ENCODE data around the gene CNTNAP2.

CNTNAP2 gene

DNA sequence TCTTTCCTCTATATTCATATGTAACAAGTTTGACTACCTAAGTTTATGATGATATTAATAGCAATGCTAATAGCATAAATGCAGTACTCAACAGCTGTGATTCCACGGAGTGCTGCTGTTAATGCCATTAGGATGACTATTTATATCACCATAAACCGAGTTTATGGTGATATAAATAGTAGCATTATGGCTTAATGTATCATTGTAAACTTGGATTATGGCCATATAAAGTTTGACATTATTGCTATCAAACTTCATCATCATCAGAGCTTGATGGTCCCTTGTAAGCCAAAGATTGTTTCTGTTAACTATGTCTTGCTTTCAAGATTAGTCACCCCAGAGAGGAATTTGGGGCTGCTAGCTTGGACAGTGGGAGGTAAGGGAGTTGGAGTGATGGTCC is 1861.6 kb downstream of the CNTNAP2 start:
- H3K4me1 ChIP-seq (ENCODE audit: insufficient read depth, low read length): no peaks in the 10 kb centered on the region
- no peaks in the 10 kb centered on the region for H3K36me3 ChIP-seq (ENCODE audit: insufficient read depth, low read length)
- H3K4me2 ChIP-seq (ENCODE audit: insufficient read depth, low read length): no peak overlapping the region
- DNase-seq: no peak
- H2AFZ ChIP-seq (ENCODE audit: low read depth, low read length): no peak overlapping the region
- no peaks in the 10 kb centered on the region for H3K79me2 ChIP-seq (ENCODE audit: insufficient read depth, low read length)
- H4K20me1 ChIP-seq (ENCODE audit: insufficient read depth, low read length): no peaks in the 10 kb centered on the region
- no peaks in the 10 kb centered on the region for H3K27me3 ChIP-seq (ENCODE audit: insufficient read depth, low read length, poor library complexity)
- H3K9ac ChIP-seq (ENCODE audit: low read depth, low read length): no peak overlapping the region
- H3K27ac ChIP-seq (ENCODE audit: low read length): no peak overlapping the region
- ATAC-seq (ENCODE audit: insufficient read depth, low read depth): no peak
- H3K4me3 ChIP-seq (ENCODE audit: low read depth in 1 of 2, low read length in 2 of 2): no peak overlapping the region
- no peaks in the 10 kb centered on the region for H3K9me3 ChIP-seq (ENCODE audit: insufficient read depth, low read length, severe bottlenecking)
- TF ChIP-seq, protein P1, sequence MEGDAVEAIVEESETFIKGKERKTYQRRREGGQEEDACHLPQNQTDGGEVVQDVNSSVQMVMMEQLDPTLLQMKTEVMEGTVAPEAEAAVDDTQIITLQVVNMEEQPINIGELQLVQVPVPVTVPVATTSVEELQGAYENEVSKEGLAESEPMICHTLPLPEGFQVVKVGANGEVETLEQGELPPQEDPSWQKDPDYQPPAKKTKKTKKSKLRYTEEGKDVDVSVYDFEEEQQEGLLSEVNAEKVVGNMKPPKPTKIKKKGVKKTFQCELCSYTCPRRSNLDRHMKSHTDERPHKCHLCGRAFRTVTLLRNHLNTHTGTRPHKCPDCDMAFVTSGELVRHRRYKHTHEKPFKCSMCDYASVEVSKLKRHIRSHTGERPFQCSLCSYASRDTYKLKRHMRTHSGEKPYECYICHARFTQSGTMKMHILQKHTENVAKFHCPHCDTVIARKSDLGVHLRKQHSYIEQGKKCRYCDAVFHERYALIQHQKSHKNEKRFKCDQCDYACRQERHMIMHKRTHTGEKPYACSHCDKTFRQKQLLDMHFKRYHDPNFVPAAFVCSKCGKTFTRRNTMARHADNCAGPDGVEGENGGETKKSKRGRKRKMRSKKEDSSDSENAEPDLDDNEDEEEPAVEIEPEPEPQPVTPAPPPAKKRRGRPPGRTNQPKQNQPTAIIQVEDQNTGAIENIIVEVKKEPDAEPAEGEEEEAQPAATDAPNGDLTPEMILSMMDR (IDR thresholded peaks at IDR 0.05; ENCODE audit: borderline replicate concordance, extremely low read depth, low read length, poor library complexity, severe bottlenecking): no peak
- no peak for TF ChIP-seq EZH2 (IDR thresholded peaks at IDR 0.05; ENCODE audit: borderline replicate concordance, low read depth, low read length, severe bottlenecking)

DNA sequence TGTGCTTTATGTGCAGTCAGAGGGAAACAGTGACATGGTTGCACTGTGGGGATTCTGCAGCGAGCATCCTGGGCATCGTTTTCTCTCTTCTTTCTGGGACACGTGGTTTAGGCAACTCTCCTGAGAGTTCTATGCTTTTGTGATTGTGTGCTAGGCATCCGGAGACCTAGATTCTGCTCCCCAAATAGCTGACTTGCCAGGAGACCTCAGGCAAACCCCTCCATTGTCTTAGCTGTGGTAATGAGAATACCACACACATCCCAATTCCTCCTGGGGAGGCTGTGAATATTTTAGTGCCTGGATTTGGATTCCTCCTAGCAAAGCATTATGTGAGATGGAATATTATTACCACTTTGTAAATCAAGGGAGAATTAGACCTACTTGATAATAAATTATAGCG is 1862.0 kb downstream of the CNTNAP2 start:
- Histone ChIP-seq H4K20me1 (ENCODE audit: insufficient read depth, low read length) (no peaks in the 10 kb centered on the region), H3K4me2 (ENCODE audit: insufficient read depth, low read length) (no peak overlapping the region), H3K9me3 (ENCODE audit: insufficient read depth, low read length, severe bottlenecking) (no peaks in the 10 kb centered on the region), H3K4me3 (ENCODE audit: low read depth in 1 of 2, low read length in 2 of 2) (no peak overlapping the region), H3K27me3 (ENCODE audit: insufficient read depth, low read length, poor library complexity) (no peaks in the 10 kb centered on the region), H3K9ac (ENCODE audit: low read depth, low read length) (no peak overlapping the region), H3K36me3 (ENCODE audit: insufficient read depth, low read length) (no peaks in the 10 kb centered on the region), H2AFZ (ENCODE audit: low read depth, low read length) (no peak overlapping the region), H3K4me1 (ENCODE audit: insufficient read depth, low read length) (no peaks in the 10 kb centered on the region), H3K79me2 (ENCODE audit: insufficient read depth, low read length) (no peaks in the 10 kb centered on the region), H3K27ac (ENCODE audit: low read length) (no peak overlapping the region)
- ATAC-seq (ENCODE audit: insufficient read depth, low read depth) (no peak), DNase-seq (no peak)
- TF ChIP-seq, protein P1 (IDR thresholded peaks at IDR 0.05; ENCODE audit: borderline replicate concordance, extremely low read depth, low read length, poor library complexity, severe bottlenecking): no peak
- no peak for TF ChIP-seq EZH2 (IDR thresholded peaks at IDR 0.05; ENCODE audit: borderline replicate concordance, low read depth, low read length, severe bottlenecking)

DNA sequence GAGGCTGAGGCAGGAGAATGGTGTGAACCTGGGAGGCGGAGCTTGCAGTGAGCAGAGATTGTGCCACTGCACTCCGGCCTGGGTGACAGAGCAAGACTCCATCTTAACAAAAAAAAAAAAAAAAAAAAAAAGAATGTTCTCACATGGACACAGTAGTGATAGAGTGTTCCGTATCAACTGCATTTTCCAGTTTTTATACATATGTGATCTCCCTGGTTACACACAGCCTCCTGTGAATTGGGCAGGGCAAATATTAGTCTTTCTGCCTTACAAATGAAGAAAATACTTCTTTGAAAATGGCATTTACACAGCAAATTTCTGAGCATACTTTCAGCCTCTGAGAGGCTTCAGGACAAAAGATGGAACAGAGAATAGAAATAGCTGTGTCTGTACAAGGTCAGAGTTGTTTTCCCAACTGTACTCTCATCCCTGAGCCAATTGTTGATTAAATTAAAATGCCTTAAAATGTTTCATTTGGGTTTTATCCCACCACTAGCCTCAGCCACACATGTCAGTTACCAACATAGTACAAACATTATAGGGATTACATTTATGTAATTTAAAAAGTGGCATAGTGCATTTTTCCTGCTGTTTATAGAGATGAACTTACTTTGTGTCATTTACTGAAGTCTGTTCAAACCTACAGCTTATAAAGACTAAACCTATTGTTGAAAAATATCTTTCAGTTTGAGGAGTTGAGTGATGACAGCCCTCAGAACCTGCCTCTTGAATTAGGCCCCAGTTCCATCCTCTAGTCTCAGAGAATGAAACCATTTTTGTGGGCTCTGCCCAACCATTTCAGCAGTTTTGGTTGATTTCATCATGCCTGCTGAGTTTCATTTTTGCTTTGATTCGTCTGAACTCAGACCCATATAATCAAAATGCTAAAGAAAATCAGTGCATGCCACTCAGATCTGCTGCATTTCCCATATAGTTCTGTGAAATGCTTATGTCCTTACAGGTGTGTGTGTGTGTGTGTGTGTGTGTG is 1864.5 kb downstream of the CNTNAP2 start:
- H4K20me1 ChIP-seq (ENCODE audit: insufficient read depth, low read length): no peaks in the 10 kb centered on the region
- no peak overlapping the region for H3K4me3 ChIP-seq (ENCODE audit: low read depth in 1 of 2, low read length in 2 of 2)
- ATAC-seq (ENCODE audit: insufficient read depth, low read depth): no peak
- H3K36me3 ChIP-seq (ENCODE audit: insufficient read depth, low read length): no peaks in the 10 kb centered on the region
- no peak overlapping the region for H3K4me2 ChIP-seq (ENCODE audit: insufficient read depth, low read length)
- H3K27ac ChIP-seq (ENCODE audit: low read length): no peak overlapping the region
- no peaks in the 10 kb centered on the region for H3K79me2 ChIP-seq (ENCODE audit: insufficient read depth, low read length)
- H2AFZ ChIP-seq (ENCODE audit: low read depth, low read length): no peak overlapping the region
- TF ChIP-seq EZH2 (IDR thresholded peaks at IDR 0.05; ENCODE audit: borderline replicate concordance, low read depth, low read length, severe bottlenecking): no peak
- TF ChIP-seq, protein P1 (IDR thresholded peaks at IDR 0.05; ENCODE audit: borderline replicate concordance, extremely low read depth, low read length, poor library complexity, severe bottlenecking): no peak
- no peaks in the 10 kb centered on the region for H3K27me3 ChIP-seq (ENCODE audit: insufficient read depth, low read length, poor library complexity)
- no peak for DNase-seq
- H3K9me3 ChIP-seq (ENCODE audit: insufficient read depth, low read length, severe bottlenecking): no peaks in the 10 kb centered on the region
- no peaks in the 10 kb centered on the region for H3K4me1 ChIP-seq (ENCODE audit: insufficient read depth, low read length)
- no peak overlapping the region for H3K9ac ChIP-seq (ENCODE audit: low read depth, low read length)
